Stimulated activated CD4-positive, alpha-beta T cell treated with anti-CD3 and anti-CD28 coated beads, Interleukin-1b, Interleukin-23, amount 100 ng/mL, for 24 hours (primary cell): Measurements from ENCODE around the gene BCL7C.
"Not testable (repeated sequence)": the region's sequence is repeated elsewhere in the genome, so short reads cannot be mapped to it uniquely, and the experiment has no call there.

Experiments used
- DNase-seq, 4 experiments: peaks; one replicate each; pipeline ENCODE4 v3.0.0-alpha.2; 2020; ENCODE audit warnings: low read depth in 4 of 4, low spot score in 1 of 4

Gene BCL7C

DNA sequence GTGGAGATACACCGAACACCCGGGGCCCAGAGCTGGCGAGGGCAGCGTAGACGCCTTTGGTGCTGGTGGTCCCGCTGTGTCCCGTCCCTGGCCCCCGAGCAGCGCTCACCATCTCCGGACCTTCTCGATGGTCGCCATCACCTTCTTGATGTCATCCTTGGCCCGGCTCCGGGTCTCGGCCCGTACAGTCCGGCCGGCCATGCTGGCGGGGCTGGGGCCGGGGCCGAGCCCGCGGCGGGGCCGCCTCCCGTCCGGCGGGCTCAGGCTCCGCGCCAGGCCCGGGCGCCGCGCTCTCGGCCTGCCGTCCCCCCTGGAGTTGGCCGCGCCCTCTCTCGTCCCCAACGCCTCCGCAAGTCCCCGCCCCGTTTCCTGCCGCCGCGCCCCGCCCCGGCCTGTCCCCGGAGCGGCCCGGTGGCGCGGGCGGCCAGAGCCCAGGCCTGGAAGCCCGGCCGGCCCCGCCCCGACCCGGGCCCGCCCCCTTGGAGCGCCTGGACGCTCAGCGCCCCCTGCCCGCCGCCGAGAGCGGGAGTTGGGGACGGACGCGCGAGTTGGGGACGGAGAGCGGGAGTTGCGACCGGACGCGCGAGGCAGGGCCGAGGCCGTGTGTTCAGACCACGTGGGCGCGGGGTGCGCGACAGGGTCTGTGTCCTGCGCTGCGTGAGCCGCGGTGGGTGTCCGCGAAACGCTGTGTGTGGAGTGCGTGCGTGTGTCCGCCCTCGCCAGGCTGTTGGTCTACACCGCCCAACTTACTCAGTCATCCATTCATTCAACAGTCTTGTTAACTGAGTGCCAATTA, at the start of gene BCL7C:
BCL7C (minus strand) TSS at position 334 of the 796 bp plus-strand sequence; CDS start at position 201, 133 bp downstream.
- DNase-seq, result peak; percentile 61 to 88 (median 70)

DNA sequence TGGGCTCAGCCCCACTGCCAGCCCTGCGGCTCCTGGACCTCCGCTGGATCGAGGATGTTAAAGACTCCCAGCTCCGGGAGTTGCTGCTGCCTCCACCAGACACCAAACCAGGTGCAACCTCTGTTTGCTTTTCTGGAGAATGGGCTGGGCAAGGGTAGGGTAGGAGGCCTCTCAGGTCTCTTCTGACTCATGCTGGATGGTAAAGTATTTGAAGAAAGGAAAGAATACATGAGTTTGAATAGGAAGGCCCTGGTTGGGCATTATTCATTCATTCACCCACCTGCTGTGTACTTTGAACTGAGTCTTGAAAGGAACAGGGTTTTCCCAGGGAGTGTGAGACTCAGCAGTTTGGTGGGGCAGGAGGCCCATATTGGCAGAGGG, 48.5 kb upstream of the BCL7C start:
- no peak for DNase-seq

DNA sequence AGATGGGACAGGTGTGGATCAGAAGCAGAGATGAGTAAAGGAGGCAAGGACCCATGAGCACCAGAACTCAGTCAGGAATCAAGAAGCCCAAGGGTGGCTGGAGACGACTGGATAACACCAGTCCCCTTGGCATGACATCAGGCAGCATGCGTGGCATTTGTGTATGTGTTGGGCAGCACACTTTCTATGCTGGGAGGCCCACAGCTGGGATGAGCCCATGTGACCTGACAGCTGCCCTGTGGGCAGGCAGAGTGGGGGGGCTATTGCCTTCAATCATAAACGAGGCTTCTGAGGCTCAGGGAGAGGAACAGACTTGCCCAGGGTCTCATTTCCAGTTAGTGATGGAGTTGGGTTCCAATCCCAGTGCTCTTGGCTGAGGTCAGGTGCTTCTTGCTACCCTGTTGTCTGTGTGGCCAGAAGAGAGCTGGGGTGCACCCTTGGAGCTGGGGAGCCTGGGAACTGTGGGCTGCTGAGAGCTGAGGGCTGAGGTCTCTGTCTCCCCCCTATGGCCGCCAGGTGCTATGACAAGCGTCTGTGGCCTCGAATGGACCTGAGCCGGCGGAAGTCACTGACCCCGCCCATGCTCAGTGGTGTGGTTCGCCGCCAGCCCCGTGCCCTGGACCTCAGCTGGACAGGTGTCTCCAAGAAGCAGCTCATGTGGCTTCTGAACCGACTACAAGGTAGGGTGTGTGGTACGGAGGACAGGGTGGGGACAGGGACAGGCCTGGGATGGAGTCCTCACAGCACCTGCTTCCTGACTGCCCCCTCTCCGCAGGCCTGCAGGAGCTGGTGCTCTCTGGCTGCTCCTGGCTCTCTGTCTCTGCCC, 47.9 kb upstream of the BCL7C start:
- DNase-seq, result peak in 2 of 4 experiments; percentile 39 to 46

DNA sequence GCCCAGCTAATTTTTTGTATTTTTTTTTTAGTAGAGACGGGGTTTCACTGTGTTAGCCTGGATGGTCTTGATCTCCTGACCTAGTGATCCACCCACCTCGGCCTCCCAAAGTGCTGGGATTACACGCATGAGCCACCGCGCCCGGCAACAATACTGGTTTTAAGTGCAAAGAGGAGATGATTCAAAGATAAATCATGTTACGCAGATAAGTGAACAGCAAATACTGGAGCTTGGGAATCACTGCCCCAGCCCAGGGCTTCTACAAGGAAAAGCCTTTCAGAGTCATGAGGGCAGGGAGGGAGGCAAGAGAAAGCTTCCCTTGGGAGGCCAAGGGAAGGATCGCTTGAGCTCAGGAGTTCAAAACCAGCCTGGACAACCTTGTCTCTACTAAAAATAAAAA, 45.7 kb upstream of the BCL7C start:
- not testable (repeated sequence) for DNase-seq

DNA sequence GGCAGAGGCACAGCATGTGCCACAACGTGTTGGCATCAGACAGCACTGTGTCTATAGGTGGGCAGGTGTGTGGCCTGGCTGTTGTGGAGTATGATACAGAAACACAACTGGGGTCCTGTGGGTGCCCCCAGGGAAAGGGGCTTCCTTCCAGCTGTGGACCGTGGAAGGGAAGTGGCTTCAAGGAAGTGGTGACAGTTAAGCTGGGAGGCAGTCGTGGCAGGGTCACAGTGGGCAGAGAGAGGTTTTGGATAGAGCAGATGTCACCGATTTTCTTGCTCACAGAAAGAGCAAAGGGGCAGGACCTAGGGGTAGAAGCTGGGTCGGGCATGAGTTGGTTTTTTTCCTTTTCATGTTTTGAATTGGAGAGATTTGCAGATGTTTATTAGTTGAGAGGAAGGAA, 43.8 kb upstream of the BCL7C start:
- DNase-seq, result no peak

DNA sequence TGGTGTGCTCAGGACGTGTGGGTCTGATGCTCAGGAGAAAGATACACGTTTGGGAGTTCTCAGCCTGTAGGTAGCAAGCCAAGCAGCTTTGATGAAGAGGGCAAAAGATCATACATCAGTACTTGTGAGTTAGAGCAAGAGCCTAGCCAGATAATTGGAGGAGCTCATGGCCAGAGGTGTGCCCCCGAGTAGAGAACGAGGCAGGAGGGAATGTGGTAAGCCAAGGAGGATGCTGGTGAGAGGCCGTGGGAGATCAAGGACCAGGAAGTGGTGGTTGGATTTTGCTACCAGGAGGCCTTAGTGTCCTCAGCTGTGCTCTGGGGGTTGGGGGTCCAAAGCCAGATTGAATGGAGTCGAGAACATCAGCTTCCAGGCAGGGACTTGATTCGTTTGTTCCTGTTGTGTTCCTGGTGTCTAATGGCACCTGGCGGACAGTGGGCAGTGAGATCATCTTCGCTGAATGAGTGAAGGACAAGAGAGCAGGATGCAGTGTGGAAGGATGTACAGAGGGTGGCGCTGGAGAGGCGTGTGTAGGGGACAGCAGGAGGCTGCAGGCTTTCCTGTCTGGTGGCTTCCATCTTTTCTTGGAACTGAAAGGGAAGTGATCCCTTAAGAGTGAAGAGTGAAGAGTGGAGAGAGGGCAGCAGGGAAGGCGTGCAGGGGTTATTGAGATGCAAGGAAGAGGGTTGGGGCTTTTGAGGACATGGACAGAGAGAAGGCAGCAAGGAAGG, 41.1 kb upstream of the BCL7C start:
- no peak for DNase-seq

DNA sequence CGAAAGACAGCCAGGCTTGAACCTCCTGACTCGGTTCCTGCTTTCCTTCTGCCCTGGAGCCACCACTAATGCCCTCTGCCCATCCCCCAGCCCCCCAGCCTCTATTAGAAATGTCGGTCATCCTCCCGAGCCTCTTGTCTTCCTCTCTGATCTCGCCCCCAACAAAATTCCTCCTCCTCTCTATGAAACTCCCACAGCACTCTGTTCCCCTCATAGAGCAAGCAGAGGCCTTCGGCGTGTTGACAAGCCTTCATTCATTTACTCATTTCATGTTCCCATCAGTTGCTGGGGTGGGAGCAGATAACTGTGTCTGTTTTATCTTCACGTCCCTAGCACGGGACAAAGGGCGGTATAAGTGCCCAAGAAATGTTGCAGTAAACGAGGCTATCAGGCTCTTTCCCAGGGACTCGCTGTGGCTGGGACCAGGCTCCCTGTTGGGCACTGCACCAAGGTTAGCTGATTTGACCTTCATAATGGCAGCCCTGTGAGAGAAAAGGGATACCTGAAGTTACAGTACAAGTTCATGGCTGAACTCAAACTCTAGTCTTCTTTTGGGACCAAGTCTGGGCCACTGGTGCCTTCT, 37.3 kb upstream of the BCL7C start:
- no peak for DNase-seq

DNA sequence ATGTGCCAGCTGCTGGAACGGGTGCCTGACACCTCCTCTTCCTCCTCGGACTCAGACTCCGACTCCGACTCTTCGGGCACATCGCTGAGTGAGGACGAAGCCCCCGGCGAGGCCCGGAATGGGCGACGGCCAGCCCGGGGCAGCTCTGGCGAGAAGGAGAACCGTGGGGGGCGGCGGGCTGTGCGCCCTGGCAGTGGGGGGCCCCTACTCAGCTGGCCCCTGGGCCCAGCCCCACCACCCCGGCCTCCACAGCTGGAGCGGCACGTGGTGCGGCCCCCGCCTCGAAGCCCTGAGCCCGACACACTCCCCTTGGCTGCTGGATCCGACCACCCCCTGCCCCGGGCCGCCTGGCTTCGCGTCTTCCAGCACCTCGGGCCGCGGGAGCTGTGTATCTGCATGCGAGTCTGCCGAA, 36.3 kb upstream of the BCL7C start:
- DNase-seq, result no peak

DNA sequence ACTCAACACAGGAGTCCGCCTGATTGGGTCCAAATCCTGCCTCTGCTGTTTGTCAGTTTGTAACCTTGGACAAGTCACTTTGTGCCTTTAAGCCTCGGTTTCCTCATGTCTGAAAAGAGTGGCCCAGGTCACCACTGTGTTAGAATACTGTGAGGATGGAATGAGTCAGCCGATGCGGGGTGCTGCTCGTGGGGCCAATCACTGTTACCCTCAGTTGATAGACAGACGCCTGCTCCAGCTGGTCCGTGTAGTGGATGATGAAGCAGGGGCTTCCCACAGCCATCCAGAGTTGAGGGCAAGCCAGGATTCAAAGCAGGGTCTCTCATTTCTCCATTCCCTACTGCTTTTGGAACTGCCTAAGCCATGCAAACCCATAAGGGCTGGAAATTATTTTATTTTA, 35.3 kb upstream of the BCL7C start:
- DNase-seq, result no peak

DNA sequence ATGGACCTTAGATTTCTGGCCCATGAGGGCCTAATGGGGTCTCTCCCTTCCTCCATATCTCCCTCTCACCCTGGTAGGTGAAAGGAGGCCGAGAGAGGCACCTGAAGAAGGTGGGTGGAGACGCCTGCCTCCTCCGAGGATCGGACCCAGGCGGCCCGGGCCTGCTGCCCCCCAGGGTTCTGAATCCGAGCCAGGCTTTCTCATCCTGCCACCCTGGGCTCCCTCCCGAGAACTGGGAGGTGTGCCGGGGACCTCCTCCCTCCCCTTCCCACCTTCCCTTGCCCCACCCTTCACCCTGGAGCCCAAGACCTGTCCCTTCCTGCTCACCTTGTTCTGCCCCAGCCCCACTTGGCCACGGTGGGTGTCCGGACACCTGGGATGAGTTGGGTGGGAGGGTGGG, 34.5 kb upstream of the BCL7C start:
- DNase-seq, result no peak

DNA sequence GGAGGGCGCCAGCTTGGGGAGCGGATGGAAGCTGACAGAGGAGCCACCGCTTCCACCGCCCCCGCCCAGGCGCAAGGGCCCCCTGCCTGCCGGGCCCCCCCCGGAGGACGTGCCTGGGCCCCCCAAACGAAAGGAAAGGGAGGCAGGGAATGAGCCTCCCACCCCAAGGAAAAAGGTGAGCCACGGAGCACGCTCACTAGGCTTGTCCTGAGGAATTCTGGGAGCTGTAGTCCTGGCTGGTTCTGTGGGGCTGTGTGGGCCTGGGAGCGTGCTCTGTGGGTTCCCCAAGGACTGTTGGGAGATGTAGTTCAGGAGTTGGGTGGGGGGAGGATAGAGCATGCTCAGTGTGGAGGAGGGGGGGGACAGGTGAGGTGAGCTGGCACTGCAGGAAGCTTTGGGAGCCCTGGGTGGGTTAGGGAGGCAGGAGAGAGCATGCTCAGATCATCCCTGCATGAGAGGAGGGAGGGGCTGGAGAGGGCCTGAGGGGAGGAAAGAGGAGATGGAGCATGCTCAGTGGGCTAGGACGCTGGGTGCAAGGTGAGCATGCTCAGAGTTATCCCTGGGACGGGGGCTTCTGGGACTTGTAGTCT, 34.0 kb upstream of the BCL7C start:
- peak in 1 of 4 experiments; percentile 37 for DNase-seq

DNA sequence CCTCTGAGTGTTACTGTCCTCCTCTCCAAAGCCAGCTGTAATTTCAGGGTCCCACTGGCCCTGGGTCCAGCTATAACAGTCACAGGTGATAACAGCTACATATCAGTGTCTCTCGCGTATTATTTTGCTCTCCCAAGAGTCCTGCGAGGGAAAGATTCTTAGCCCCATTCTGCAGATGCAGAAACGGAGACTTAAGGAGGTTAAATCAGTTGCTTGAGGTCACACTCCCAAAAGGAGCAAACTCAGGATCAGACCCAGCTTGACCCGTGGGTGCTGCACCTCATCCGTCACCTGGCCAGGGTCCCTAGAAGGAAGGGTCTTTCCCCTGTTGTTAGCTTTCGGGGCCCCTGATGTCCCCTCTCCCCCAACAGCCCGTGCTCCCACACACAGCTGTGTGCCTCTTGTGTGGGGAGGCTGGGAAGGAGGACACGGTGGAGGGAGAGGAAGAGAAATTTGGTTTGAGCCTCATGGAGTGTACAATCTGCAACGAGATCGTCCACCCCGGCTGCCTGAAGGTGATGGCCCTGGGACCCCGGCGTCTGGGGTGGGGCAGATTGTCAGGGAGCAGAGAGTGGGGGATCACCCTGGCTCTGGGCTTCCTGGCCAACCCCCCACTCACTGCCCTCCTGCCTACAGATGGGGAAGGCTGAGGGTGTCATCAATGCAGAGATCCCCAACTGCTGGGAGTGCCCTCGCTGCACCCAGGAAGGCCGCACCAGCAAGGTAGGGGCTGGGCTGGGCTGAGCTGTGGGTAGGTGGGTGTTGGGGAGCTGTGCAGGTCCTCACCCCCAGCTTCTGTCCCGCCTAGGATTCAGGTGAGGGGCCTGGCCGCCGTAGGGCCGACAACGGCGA, 33.3 kb upstream of the BCL7C start:
- DNase-seq, result no peak

DNA sequence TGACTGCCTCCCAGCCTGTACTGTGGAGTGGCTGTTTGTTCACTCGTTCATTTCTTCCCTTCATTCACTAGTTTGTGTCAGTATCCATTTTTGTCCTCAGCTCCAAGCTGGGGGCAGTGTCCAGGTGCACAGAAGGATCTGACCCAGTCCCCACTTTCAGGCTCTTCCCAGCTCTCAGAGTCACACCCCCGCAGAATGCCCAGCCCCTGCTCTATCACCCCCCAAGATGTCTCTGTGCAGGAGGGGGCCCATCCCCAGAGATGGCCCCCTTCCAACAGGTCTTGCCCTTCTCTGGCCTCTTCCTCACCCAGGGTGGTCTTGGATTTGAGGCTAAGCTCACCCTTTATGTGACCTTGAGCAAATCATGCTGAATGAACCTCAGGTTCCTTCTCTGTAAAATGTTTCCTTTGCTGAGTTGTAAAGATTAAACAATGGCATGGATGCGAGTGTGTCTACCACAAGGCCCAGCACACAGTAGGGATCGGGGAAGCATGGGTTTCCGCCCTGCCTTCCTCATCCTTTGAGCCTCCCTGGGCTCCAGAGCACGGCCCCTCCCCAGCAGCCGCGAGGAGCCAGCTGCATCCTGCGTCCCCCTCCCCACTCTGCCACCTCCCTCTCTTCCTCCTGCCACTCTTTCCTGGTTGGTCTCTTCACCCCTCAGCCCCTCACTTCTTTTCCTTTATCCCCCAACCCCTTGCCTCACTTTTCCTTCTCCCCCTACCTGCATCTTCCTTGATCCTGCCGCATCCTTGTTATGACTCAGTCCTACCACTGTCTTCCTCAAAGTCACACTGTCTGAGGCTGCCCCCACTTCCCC, 32.3 kb upstream of the BCL7C start:
- DNase-seq, result no peak

DNA sequence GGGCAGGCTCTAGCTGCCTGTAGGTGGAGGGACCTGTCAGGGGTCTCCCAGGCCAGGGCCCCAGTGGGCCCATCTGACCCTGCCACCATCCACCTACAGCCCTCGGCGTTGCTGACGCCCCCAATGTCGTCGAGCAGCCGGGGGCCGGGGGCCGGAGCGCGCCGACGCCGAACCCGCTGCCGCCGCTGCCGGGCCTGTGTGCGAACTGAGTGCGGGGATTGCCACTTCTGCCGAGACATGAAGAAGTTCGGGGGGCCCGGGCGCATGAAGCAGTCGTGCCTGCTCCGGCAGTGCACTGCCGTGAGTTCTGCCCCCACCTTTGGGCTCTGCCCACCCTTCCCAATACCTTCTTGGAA, 31.7 kb upstream of the BCL7C start:
- no peak for DNase-seq

DNA sequence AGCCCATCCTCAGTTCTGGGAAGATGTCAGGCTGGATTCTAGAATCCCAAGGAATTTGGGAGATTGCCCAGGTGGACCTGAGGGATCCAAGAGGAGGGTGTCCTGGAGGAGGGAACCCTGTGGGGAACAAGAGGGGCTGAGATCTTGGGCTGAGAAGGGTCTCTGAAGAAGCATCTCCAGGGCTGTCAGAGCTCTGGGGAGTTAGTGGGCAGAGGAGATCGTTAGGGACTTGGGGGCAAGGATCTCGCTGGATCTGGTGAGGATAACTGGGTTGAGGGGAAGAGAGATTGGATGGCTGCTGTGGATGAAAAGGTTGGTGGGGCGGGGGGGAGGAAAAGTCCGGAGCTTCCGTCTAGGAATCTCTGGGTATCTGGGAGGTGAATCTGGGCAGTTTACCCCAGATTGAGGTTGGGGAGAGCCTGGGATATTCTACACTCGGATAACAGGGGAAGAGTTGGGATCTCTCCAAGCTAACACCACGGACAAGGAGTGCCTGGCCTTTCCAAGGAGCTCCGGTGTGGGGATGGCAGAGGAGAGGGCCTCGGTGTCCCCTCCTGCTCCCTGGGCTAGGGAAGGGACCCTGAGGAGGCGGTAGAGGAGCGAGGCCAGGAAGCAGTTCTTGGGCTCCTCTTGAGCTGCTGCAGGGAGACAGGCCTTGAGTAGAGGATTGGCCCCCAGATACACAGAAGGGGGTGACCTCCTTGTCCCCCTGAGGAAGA, 31.2 kb upstream of the BCL7C start:
- no peak for DNase-seq

DNA sequence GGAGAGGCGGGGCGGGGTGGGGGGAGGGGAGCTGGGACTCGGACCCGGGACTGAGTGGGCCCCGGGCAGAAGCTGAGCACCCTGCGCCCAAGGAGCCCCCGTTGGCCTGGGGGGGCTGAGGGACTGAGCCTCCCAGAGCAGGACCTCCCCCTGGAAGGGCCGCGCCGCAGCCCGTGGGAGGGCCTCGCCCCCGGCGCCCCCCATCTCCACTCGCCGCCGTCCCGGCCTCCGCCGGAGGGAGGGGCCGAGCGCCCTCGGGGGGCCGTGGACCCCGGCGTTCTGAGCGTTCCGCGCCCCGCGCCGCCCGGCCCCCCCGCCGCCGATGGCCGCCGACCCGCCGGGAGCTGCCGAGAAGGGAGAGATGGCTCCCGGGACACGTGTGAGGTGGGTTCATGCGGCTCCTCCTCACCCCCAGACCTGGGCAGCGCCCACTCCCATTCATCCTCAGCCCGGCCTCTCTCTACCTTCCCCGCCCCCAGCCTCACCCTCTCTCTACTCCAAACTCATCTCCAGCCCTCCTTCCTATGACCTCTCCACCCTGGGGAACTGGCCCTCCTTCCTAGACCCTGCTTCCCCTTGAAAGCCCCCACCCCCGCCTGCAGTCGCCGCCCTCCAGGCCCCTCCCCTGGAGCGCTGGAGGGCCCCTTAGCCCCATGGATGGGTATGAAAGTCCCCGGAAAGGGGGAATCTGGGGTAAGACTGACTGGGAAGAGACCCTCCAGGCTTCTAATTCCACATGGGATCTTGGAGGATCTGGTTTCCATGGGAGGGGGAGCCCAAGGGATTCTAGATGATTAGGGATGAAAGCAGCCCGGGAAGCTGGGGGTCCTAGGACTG, 30.4 kb upstream of the BCL7C start:
- no peak for DNase-seq

DNA sequence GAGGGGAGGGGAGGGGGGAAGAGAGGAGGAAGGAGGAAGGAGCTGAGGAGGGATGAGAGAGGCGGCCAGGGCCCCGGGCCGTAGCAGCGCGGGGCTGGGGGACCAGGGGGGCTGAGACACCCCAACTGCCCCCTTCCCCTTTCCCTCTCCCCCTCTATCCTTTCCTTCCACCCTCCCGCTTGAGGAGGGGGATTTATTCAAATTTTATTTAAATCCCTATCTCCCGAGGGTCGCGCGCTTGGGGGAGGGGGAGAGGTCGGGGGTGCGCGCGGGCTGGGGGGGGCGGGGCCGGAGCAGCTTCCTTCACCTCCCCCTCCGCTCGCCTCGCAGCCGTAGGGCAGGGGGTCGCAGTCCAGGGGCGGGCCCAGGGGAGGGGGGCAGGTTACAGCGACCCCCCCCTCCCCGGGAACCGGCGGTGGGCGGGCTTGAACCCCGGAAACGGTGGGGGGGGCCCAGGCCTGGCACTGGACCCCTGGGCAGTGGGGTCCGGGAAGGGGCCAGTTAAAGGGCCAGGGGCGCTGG, 29.7 kb upstream of the BCL7C start, which contains the start of gene FBXL19:
FBXL19 (plus strand) TSS at position 19 of the 522 bp plus-strand sequence. CDS start 2,183 bp downstream, outside the sequence.
- DNase-seq, result no peak
